D721Med (cell line): ENCODE measurements around the gene TNFRSF6B.

Source experiments
- DNase-seq: peaks from one replicate; pipeline ENCODE4 v3.0.0; 2011; ENCODE audit warnings: low spot score; ENCODE audit not compliant: insufficient read length
- FAIRE-seq: peaks from 2 replicates; lab custom pipeline; 2011; peaks lifted over from hg19 to GRCh38; lab: Jason Lieb, UNC
- TF ChIP-seq, protein P1 (sequence below): IDR thresholded peaks from 2 replicates; pipeline ENCODE4 v1.5.1; 2012; ENCODE audit warnings: mild to moderate bottlenecking, control low read depth; ENCODE audit not compliant: insufficient read depth; ENCODE audit errors: missing control alignments

The TNFRSF6B gene

DNA sequence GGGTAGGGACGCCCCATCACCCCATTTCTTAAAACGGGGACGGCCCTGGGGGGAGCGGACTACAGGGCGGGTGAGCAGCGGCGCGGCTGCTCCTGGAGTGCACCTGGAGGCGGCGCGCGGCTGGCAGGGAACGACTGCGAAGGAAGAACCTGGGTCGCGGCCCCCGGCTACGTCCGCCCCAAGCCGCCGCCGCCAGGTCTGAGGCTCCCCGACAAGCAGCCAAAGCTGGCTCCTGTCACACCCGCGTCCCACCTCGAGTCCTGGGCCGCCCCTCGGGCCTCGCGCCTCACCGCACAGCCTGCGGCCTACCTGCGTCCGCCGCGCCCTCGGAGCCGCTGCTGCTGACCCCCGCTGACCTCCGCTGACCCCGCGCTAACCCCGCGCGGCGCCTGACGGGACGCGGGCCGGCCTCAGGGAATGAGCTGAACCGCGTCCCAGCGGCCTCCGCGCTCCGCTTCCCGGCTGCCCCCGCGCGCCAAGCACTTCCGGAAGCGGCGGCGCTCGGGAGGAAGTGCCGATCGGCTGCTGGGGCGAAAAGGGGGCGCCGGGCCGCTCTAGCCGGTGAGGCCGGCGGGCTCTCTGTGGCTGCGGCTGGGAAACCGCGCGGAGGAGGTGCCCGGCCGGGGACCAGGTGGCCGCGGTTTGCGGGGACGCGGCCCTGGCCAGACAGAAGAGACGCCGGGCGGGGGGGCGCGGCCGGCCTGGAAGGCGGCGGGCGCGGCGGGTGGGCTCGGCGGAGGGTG, 11.3 kb downstream of the TNFRSF6B start, which contains the start of the genes ARFRP1 and ZGPAT:
ARFRP1 (minus strand) TSS at position 419 of the 743 bp plus-strand sequence. CDS start 885 bp downstream, outside the sequence.
ZGPAT (plus strand) TSS at position 482 of the 743 bp plus-strand sequence. CDS start 542 bp downstream, outside the sequence.
- FAIRE-seq (no peak), DNase-seq (peak; percentile 92)
- TF ChIP-seq, protein P1, sequence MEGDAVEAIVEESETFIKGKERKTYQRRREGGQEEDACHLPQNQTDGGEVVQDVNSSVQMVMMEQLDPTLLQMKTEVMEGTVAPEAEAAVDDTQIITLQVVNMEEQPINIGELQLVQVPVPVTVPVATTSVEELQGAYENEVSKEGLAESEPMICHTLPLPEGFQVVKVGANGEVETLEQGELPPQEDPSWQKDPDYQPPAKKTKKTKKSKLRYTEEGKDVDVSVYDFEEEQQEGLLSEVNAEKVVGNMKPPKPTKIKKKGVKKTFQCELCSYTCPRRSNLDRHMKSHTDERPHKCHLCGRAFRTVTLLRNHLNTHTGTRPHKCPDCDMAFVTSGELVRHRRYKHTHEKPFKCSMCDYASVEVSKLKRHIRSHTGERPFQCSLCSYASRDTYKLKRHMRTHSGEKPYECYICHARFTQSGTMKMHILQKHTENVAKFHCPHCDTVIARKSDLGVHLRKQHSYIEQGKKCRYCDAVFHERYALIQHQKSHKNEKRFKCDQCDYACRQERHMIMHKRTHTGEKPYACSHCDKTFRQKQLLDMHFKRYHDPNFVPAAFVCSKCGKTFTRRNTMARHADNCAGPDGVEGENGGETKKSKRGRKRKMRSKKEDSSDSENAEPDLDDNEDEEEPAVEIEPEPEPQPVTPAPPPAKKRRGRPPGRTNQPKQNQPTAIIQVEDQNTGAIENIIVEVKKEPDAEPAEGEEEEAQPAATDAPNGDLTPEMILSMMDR = no peak

GRCh38 chr20:63708301-63709148, 12.1 kb downstream of the TNFRSF6B start:
- FAIRE-seq (no peak), DNase-seq (no peak)
- TF ChIP-seq, protein P1 = no peak

- FAIRE-seq (no peak), DNase-seq (no peak)
- TF ChIP-seq, protein P1 = no peak
These were observed 12.7 kb downstream of the TNFRSF6B start for GRCh38 chr20:63709149-63709527.

DNA sequence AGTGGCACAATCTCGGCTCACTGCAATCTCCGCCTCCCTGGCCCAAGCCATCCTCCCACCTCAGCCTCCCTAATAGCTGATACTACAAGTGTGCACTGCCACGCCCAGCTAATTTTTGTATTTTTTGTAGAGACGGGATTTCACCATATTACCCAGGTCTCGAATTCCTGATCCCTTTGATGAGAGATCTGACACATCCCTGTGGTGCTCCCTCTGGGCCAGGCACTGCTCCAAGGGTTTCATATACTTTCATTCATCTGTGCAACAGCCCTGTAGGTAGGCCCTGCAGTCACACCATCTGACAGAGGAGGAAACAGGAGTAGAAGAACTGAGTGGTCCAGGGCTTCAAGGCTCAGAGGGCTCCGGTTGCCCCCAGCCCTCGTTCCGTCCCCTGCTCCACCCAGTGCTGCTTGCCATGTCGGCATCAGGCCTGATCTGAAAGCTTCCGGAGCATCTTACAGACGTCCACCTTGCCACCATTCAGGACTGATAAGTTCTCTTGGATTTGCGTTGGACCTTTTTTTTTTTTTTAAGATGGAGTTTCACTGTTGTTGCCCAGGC, 14.7 kb downstream of the TNFRSF6B start:
- DNase-seq = no peak
- TF ChIP-seq, protein P1 = no peak
- FAIRE-seq = no peak

DNA sequence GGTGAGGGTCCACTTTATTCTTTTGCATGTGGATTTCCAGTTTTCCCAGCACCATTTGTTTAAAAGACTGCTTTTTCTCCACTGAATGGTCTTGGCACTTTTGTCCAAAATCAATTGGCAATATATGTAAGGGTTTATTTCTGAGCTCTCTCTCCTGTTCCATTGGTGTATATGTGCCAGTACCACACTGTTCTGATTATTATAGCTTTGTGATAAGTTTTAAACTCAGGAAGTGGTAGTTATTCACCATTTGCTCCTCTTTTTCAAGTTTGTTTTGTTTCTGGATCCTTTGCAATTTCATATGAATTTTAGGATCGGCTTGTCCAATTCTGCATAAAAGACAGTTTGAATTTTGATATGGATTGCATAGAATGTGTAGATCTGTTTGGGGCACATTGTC, 15.7 kb downstream of the TNFRSF6B start:
- DNase-seq (no peak), FAIRE-seq (no peak)
- TF ChIP-seq, protein P1 = no peak

DNA sequence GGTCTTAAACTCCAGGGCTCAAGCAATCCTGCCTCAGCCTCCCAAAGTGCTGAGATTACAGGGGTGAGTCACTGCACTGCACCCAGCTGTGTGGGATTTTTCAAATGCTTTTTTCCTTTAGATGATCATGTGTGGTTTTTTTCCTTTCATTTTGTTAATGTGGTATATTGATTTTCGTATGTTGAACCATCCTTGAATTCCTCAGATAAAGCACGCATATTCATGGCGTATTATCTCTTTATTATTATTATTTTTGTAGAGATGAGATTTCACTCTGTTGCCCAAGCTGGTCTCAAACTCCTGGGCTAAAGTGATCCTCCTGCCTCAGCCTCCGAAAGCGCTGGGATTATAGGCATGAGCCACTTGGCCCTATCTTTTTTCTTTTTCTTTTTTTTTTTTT, 18.4 kb downstream of the TNFRSF6B start:
- no peak for DNase-seq
- FAIRE-seq = no peak
- TF ChIP-seq, protein P1 = no peak
